HG03103 (cell line): ENCODE results near the gene CXXC5.

Source experiments
- ATAC-seq: cut with Tn5 transposase; IDR thresholded peaks from one replicate; pipeline ENCODE4 v1.9.1; 2021; ENCODE audit warnings: low read depth; ENCODE audit not compliant: unreplicated experiment

CXXC5 gene

DNA sequence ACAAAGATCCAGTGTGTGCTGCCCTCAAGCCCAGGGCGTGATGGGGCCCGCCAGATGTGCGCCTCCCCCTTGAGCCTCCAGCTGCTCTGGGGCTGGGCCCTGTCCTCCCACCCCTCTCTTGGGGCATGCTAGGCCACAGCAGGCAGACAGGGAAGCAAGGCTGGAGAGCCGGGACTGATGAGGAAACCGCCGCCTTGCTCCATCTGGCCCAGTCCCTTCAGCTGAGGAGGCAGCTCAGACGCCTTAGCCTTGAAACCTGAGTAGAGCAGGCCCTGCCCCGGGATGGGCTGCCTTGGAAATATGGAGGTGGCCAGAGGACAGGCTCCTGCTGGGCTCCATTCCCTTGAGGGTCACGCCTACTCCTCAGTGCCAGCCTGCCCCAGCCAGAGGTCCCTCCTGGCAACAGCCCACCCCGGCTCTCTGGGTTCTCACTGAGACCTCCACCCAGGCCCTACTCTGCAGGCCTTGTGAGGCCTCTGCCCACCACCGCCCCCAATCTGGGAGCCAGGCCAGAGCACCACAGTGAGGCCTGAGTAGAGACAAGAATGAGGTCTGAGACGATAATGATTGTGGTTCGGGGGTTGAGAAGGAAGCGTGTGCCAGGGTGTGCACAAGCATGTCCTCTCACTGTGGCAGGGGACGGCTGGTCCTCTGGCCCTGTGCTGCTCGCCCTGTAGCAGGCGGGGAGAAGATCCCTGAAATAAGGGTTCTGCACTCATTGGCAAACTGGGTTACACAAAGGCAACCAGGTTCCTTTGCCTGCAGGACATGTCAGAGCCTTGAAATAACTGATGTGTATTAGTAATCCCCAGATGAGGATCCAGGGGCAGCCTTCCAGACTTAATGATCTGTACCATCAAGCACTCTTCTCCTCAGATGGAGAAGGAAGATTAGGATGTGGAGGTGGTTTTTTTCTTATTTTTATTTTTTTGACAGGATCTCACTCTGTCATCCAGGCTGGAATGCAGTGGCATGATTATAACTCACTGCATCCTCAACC lies 30.9 kb downstream of the CXXC5 start:
- no peak for ATAC-seq

- no peak for ATAC-seq
Observed at GRCh38 chr5:139680368-139681111, 32.4 kb downstream of the CXXC5 start.

- no peak for ATAC-seq
Observed at GRCh38 chr5:139681112-139681458, 32.9 kb downstream of the CXXC5 start.

GRCh38 chr5:139681466-139681865 lies 33.3 kb downstream of the CXXC5 start:
- ATAC-seq: no peak

GRCh38 chr5:139682016-139682975 lies 34.1 kb downstream of the CXXC5 start:
- no peak for ATAC-seq

- ATAC-seq: no peak
Observed at GRCh38 chr5:139683295-139684271, 35.4 kb downstream of the CXXC5 start.

DNA sequence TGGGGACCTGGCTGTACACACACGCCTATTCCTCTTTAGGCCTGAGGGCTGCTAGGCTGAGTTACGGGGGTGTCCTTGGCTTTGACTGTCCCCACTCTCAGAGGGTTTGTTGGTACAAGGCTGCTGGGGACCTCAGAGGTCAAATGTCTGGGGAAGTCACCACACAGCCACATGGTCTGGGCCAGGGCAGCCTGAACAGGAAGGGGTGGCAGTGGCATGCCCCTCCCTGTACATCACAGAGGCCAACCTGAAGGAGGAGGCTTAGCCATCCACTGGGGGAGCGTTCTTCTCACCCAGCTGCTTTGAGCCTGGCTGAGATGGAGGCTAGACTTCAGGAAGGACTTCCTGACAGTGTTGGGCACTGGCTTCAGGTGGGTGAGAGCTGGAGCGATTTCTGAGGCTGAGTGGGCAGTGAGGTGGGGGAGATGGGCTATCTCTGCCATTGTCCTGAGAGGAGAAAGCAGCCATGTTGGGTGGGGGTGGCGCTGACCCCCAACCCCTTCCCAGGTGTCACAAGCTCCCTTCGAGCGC lies 36.3 kb downstream of the CXXC5 start:
- no peak for ATAC-seq

DNA sequence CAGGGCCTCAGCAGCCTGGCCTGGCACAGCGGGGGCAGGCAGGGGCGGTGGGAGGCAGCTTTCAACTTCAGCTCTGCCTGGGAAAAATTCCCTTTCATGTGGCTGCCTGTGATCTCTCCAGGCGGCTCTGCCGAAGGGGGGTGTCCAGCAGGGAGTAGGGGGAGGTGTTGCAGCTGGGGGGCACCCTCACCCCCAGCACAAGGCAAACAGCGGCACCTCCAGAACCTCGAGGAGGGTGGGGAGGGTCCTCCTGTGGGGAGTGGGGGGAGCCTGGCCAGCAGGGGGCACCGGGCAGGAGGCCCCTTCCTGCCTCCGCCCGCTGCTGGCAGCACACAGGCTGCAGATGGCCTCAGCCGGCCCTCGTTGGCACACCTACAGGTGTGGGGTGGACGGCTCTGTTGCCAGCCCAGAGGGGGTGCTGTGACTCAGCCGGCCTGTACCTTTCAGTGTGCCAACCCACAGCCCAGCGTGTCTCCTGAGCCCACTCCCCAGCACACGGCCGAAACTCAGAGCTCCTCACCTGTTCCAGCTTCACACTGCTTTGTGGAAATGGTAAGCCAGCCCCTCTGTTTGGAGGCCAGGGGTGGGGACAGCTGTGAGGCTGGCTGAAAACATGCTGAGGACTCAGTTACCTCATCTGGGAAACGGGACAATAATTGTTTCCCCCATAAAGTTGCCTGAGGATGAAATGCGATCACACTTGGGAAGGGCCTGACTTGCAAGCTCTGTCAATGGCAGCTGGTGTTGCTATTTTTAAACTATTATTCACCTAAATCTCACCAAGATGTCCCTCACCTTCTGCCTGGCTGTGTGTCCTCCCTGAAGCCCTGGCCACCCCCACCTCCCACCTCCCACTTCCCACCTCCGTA lies 37.0 kb downstream of the CXXC5 start:
- no peak for ATAC-seq

DNA sequence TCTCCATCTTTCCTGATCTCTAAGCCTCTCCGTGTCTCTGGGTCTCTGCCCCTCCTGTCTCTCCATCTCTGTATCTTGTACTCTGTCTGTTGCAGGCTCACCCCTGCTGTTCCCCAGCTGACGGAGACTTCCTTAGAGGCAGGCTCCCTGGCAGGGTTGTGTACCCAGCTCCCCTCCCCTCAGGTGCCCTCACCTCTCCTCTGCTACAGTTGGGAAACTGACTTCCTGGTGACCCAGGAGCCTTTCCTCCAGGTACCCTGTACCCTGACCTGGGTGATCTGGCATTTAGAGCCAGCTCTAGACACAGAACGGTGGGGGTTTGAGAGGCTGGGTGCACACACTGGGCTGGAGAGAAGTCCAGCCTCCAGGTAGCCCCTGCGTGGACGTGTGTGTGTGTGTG lies 37.7 kb downstream of the CXXC5 start:
- ATAC-seq: no peak

GRCh38 chr5:139686356-139686705 lies 38.2 kb downstream of the CXXC5 start:
- ATAC-seq: no peak

GRCh38 chr5:139686706-139687441 lies 38.7 kb downstream of the CXXC5 start:
- no peak for ATAC-seq

GRCh38 chr5:139687656-139688055 lies 39.5 kb downstream of the CXXC5 start:
- no peak for ATAC-seq

GRCh38 chr5:139688088-139688702 lies 40.0 kb downstream of the CXXC5 start:
- ATAC-seq: no peak

GRCh38 chr5:139688751-139689372 lies 40.7 kb downstream of the CXXC5 start:
- no peak for ATAC-seq

GRCh38 chr5:139689631-139690063 lies 41.5 kb downstream of the CXXC5 start:
- ATAC-seq: no peak

- no peak for ATAC-seq
Observed at GRCh38 chr5:139690064-139690802, 42.1 kb downstream of the CXXC5 start.
